NCI-H1417 (cell line): ENCODE measurements around the gene STMN3.
"Not testable (repeated sequence)": the region's sequence is repeated elsewhere in the genome, so short reads cannot be mapped to it uniquely, and the experiment has no call there.

Experiments used
- DNase-seq, 3 experiments: peaks; one replicate each; lab custom pipeline; 2025; lab: John Stamatoyannopoulos, UW

The STMN3 gene

GRCh38 chr20:63678667-63679465 is 25.6 kb upstream of the STMN3 start:
- DNase-seq, result no peak

GRCh38 chr20:63678071-63678470 is 24.8 kb upstream of the STMN3 start:
- DNase-seq, result no peak

- no peak for DNase-seq
Measured at GRCh38 chr20:63675681-63676368, 22.6 kb upstream of the STMN3 start.

GRCh38 chr20:63673951-63674350 is 20.7 kb upstream of the STMN3 start:
- DNase-seq, result no peak

GRCh38 chr20:63672666-63673065 is 19.4 kb upstream of the STMN3 start:
- DNase-seq, result no peak

- not testable (repeated sequence) for DNase-seq
Measured at GRCh38 chr20:63671695-63672094, 18.5 kb upstream of the STMN3 start.

- no peak for DNase-seq
Measured at GRCh38 chr20:63668351-63668750, 15.1 kb upstream of the STMN3 start.

GRCh38 chr20:63667858-63668257 is 14.6 kb upstream of the STMN3 start:
- no peak for DNase-seq

- DNase-seq, result no peak
Measured at GRCh38 chr20:63665708-63666107, 12.5 kb upstream of the STMN3 start.

- DNase-seq, result no peak
Measured at GRCh38 chr20:63664861-63665594, 11.8 kb upstream of the STMN3 start.

- no peak for DNase-seq
Measured at GRCh38 chr20:63664143-63664851, 11.1 kb upstream of the STMN3 start.

GRCh38 chr20:63663332-63664066 is 10.3 kb upstream of the STMN3 start:
- DNase-seq, result no peak

GRCh38 chr20:63662813-63663189 is 9.6 kb upstream of the STMN3 start:
- no peak for DNase-seq

- DNase-seq, result no peak
Measured at GRCh38 chr20:63661959-63662812, 9.0 kb upstream of the STMN3 start.

- DNase-seq, result no peak
Measured at GRCh38 chr20:63661108-63661507, 7.9 kb upstream of the STMN3 start.

GRCh38 chr20:63660622-63661021 is 7.4 kb upstream of the STMN3 start:
- DNase-seq, result no peak

- not testable (repeated sequence) for DNase-seq
Measured at GRCh38 chr20:63660174-63660573, 7.0 kb upstream of the STMN3 start.

GRCh38 chr20:63659370-63659769 is 6.1 kb upstream of the STMN3 start:
- DNase-seq, result no peak

GRCh38 chr20:63658749-63659187 is 5.5 kb upstream of the STMN3 start:
- no peak for DNase-seq

- peak; percentile 94 to 98 (median 97) for DNase-seq
Measured at GRCh38 chr20:63657937-63658748, 4.9 kb upstream of the STMN3 start, which contains the start of gene RTEL1. TSS of gene RTEL1 (plus strand) at chr20:63658312. CDS start at chr20:63659403, 1,091 bp downstream.
